GM12892 (cell line): ENCODE data around the gene SYNE1.

Source experiments
- POLR2A ChIP-seq: IDR thresholded peaks from 2 replicates; pipeline ENCODE4 v1.6.1; 2011; ENCODE audit warnings: low read depth, low read length, control low read depth
- POLR2AphosphoS5 ChIP-seq: IDR thresholded peaks from 2 replicates; pipeline ENCODE4 v1.6.1; 2011; ENCODE audit warnings: low read depth, low read length, control low read depth

DNA sequence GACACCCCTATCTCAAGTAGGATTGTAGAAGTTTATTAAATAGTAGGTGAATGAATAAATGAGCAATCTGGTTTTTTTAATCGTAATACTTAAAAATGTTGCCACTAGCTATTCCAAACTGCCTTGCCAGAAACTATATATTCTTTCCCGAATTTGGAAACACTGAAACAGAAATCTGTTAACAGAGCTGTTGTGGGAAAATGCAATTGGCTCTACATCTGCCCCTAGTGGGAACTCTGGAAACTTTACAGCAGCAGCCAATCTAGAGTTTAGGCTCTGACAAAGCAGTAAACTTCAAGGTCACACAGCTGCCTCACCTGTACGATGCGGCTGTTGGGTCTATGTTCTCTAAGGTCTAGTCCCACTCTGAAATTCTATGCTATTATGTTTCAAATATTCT is 41.7 kb downstream of the SYNE1 start:
- no peak for TF ChIP-seq POLR2A
- no peak for TF ChIP-seq POLR2AphosphoS5
